H9 (cell line): ENCODE data around the gene PRTN3. TPM values are rescaled to one million over a fixed set of nuclear protein-coding genes. Genes with fewer than 3 reads are reported as not detected.
A peak's percentile ranks its signal among the peaks of the same experiment; 100 is the strongest.

Experiments
- DNase-seq: peaks from one replicate; pipeline ENCODE4 v3.0.0-alpha.2; 2017
- H2AFZ ChIP-seq: one replicate; pipeline ENCODE4 v1.6.1; 2013; ENCODE audit warnings: mild to moderate bottlenecking, low read length, control low read depth, moderate library complexity
- H2AK5ac ChIP-seq: 2 replicates; pipeline ENCODE4 v1.6.1; 2013; ENCODE audit warnings: low read length, control low read depth, mixed read lengths; ENCODE audit not compliant: insufficient read length
- H2BK120ac ChIP-seq: one replicate; pipeline ENCODE4 v1.6.1; 2013; ENCODE audit warnings: low read depth, mild to moderate bottlenecking, low read length, control low read depth, inconsistent platforms; ENCODE audit not compliant: poor library complexity, severe bottlenecking
- H2BK12ac ChIP-seq: 2 replicates; pipeline ENCODE4 v1.6.1; 2013; ENCODE audit warnings: low read length, control low read depth, mixed read lengths, low read depth; ENCODE audit not compliant: insufficient read length
- H2BK15ac ChIP-seq: 2 replicates; pipeline ENCODE4 v1.6.1; 2013; ENCODE audit warnings: low read depth, low read length, control low read depth
- H2BK20ac ChIP-seq: one replicate; pipeline ENCODE4 v1.6.1; 2013; ENCODE audit warnings: low read depth, mild to moderate bottlenecking, low read length, control low read depth, inconsistent platforms; ENCODE audit not compliant: poor library complexity, severe bottlenecking
- H2BK5ac ChIP-seq: 2 replicates; pipeline ENCODE4 v1.6.1; 2013; ENCODE audit warnings: low read length, control low read depth, mixed read lengths; ENCODE audit not compliant: insufficient read length
- H3K14ac ChIP-seq: 2 replicates; pipeline ENCODE4 v1.6.1; 2013; ENCODE audit warnings: low read length, control low read depth; ENCODE audit not compliant: insufficient read depth
- H3K18ac ChIP-seq: 2 replicates; pipeline ENCODE4 v1.6.1; 2013; ENCODE audit warnings: low read depth, mild to moderate bottlenecking, mixed read lengths, low read length, control low read depth; ENCODE audit not compliant: insufficient read length
- H3K23ac ChIP-seq: 2 replicates; pipeline ENCODE4 v1.6.1; 2013; ENCODE audit warnings: low read length, control low read depth, mixed read lengths, low read depth; ENCODE audit not compliant: insufficient read length
- H3K23me2 ChIP-seq: 2 replicates; pipeline ENCODE4 v1.6.1; 2013; ENCODE audit warnings: low read depth, mild to moderate bottlenecking, mixed read lengths, low read length, control low read depth; ENCODE audit not compliant: insufficient read length, poor library complexity, severe bottlenecking
- H3K27ac ChIP-seq: 2 replicates; pipeline ENCODE4 v1.5.1; 2013; ENCODE audit warnings: low read length, control low read depth, mixed read lengths, low read depth; ENCODE audit not compliant: insufficient read length
- H3K27me3 ChIP-seq: 2 replicates; pipeline ENCODE4 v1.6.1; 2013; ENCODE audit warnings: low read length, control low read depth, inconsistent platforms; ENCODE audit not compliant: insufficient read depth
- H3K4ac ChIP-seq: 2 replicates; pipeline ENCODE4 v1.6.1; 2013; ENCODE audit warnings: low read depth, mild to moderate bottlenecking, control low read depth, inconsistent platforms, low read length, moderate library complexity
- H3K4me1 ChIP-seq: 2 replicates; pipeline ENCODE4 v1.6.1; 2013; ENCODE audit warnings: low read length, control low read depth, inconsistent platforms; ENCODE audit not compliant: insufficient read depth
- H3K4me2 ChIP-seq: 2 replicates; pipeline ENCODE4 v1.6.1; 2013; ENCODE audit warnings: low read length, control low read depth, mixed read lengths; ENCODE audit not compliant: insufficient read length, insufficient read depth
- H3K56ac ChIP-seq: 2 replicates; pipeline ENCODE4 v1.6.1; 2013; ENCODE audit warnings: low read depth, mild to moderate bottlenecking, mixed read lengths, low read length, control low read depth; ENCODE audit not compliant: insufficient read length
- H3K79me1 ChIP-seq: 2 replicates; pipeline ENCODE4 v1.6.1; 2013; ENCODE audit warnings: low read depth, mild to moderate bottlenecking, moderate library complexity, low read length, control low read depth, inconsistent platforms; ENCODE audit not compliant: insufficient read depth, poor library complexity, severe bottlenecking
- H3K79me2 ChIP-seq: 2 replicates; pipeline ENCODE4 v1.6.1; 2013; ENCODE audit warnings: low read length, control low read depth, inconsistent platforms; ENCODE audit not compliant: insufficient read depth
- H3K9ac ChIP-seq: 2 replicates; pipeline ENCODE4 v1.6.1; 2013; ENCODE audit warnings: low read length, control low read depth, mixed read lengths; ENCODE audit not compliant: insufficient read length; ENCODE audit errors: extremely low read depth
- H3K9me3 ChIP-seq: one replicate; pipeline ENCODE4 v1.6.1; 2013; ENCODE audit warnings: low read depth, low read length, inconsistent platforms; ENCODE audit not compliant: control insufficient read depth
- H3T11ph ChIP-seq: one replicate; pipeline ENCODE4 v1.6.1; 2013; ENCODE audit warnings: mild to moderate bottlenecking, low read length, control low read depth, inconsistent platforms
- H4K20me1 ChIP-seq: one replicate; pipeline ENCODE4 v1.6.1; 2013; ENCODE audit not compliant: control insufficient read depth, insufficient read length, insufficient read depth
- H4K5ac ChIP-seq: 2 replicates; pipeline ENCODE4 v1.6.1; 2013; ENCODE audit warnings: low read depth, mild to moderate bottlenecking, mixed read lengths, low read length, control low read depth; ENCODE audit not compliant: insufficient read length
- H4K8ac ChIP-seq: replicated peaks from 2 replicates; pipeline ENCODE4 v1.6.1; 2013; ENCODE audit warnings: low read length, control low read depth, mixed read lengths, low read depth; ENCODE audit not compliant: insufficient read length
- H4K91ac ChIP-seq: 2 replicates; pipeline ENCODE4 v1.6.1; 2013; ENCODE audit warnings: low read depth, mild to moderate bottlenecking, moderate library complexity, mixed read lengths, low read length, control low read depth; ENCODE audit not compliant: insufficient read length
- H3K27ac Mint-ChIP-seq, 3 experiments: 2 replicates in 2 of 3; 3 replicates in 1 of 3; pipeline ENCODE4 v1.8.0; 2020 to 2021; ENCODE audit warnings: mixed read lengths in 3 of 3, mild to moderate bottlenecking in 1 of 3, moderate library complexity in 1 of 3
- H3K27me3 Mint-ChIP-seq: 2 replicates; pipeline ENCODE4 v1.8.0; 2021; ENCODE audit warnings: low read depth, mild to moderate bottlenecking, moderate library complexity, mixed read lengths
- H3K36me3 Mint-ChIP-seq, 3 experiments: 2 replicates in 2 of 3; 3 replicates in 1 of 3; pipeline ENCODE4 v1.8.0; 2020 to 2021; ENCODE audit warnings: low read depth in 3 of 3, mixed read lengths in 3 of 3; ENCODE audit not compliant: insufficient read depth in 1 of 3
- H3K4me1 Mint-ChIP-seq, 2 experiments: 2 replicates each; pipeline ENCODE4 v1.8.0; 2020; ENCODE audit warnings: mixed read lengths in 2 of 2
- H3K4me3 Mint-ChIP-seq, 2 experiments: 2 replicates in 1 of 2; 3 replicates in 1 of 2; pipeline ENCODE4 v1.8.0; 2020 to 2021; ENCODE audit warnings: mild to moderate bottlenecking in 2 of 2, mixed read lengths in 2 of 2, moderate library complexity in 1 of 2
- H3K9me3 Mint-ChIP-seq, 2 experiments: 2 replicates in 1 of 2; 3 replicates in 1 of 2; pipeline ENCODE4 v1.8.0; 2020; ENCODE audit warnings: mild to moderate bottlenecking in 2 of 2, mixed read lengths in 2 of 2, moderate library complexity in 1 of 2
- WGBS: extraction: QIAGEN DNeasy Blood & Tissue Kit; methylation state at CpG from one replicate; pipeline ENCODE4 v1.1.7; 2013; ENCODE audit warnings: missing lambda C conversion rate, low lambda C conversion rate, mixed read lengths; ENCODE audit not compliant: insufficient read length; ENCODE audit errors: extremely low coverage; 5-methylcytosine and 5-hydroxymethylcytosine counted together
- total RNA-seq: library from RNA; stranded (reverse); gene quantifications from 2 replicates; pipeline ENCODE4 v1.2.1, GENCODE V29; 2021
- TF ChIP-seq, protein P1 (sequence below): fragments of 200-600 bp; sonication (generic); conservative IDR thresholded peaks from 3 replicates; pipeline ENCODE4 v1.8.0; 2021; ENCODE audit warnings: antibody characterized with exemption, mild to moderate bottlenecking

Gene PRTN3
- total RNA-seq, 1 experiment from 2014 or later: 0.31 TPM

DNA sequence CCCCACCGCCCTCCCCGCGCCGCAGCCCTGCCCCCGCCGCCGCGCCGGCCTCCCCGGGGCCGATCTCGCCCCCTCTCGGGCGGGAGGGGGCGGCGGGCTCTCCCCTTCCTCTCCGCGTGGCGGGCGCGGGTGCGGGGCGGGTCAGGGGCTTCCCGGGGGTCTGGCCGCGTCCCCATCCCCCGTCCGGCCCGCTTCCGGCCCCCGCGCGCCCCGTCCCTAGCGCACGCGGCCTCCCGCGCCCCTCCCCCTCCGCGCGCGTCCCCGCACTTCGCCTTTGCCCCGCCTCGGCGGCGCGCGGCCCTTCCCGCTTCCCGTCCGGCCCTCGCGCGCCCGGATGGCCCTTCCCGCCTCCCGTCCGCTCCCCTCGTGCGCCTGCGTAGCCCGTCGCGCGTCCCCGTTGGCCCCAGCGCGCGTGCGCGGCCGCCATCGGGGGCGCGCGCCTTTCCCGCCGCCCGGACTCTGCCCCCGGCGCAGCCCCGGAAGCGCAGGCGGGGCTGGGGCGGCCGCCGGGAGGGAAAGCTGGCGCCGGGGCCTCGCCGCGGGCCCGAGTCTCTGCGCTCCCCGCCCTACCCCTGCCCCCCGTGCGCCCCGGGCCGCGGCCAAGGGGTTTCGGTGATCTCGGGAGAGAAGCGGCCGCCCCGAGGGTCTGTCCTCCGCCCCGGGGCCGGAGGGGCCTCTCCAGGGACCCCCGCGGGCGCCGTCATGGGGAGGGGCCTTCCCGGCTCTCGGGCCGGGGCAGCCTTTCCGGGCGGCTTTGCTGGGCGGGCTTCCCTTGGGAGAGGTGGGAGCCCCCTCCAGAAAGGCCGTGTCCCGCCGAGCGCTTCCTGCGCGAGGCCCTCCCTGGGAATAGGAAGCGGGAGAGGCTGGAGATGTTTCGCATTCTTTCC, 43.0 kb upstream of the PRTN3 start:
- peaks cover 4% of the 10 kb centered on the region for H4K20me1 ChIP-seq
- H3K4me1 ChIP-seq: no peaks in the 10 kb centered on the region; the same call in 1 of the 2 replicates
- no peaks in the 10 kb centered on the region for H3K27me3 Mint-ChIP-seq
- H2BK15ac ChIP-seq: no peak overlapping the region
- H4K5ac ChIP-seq: no peak overlapping the region
- no peak overlapping the region for H2BK120ac ChIP-seq
- peaks cover 46% of the 10 kb centered on the region for H3K79me2 ChIP-seq
- TF ChIP-seq, protein P1, sequence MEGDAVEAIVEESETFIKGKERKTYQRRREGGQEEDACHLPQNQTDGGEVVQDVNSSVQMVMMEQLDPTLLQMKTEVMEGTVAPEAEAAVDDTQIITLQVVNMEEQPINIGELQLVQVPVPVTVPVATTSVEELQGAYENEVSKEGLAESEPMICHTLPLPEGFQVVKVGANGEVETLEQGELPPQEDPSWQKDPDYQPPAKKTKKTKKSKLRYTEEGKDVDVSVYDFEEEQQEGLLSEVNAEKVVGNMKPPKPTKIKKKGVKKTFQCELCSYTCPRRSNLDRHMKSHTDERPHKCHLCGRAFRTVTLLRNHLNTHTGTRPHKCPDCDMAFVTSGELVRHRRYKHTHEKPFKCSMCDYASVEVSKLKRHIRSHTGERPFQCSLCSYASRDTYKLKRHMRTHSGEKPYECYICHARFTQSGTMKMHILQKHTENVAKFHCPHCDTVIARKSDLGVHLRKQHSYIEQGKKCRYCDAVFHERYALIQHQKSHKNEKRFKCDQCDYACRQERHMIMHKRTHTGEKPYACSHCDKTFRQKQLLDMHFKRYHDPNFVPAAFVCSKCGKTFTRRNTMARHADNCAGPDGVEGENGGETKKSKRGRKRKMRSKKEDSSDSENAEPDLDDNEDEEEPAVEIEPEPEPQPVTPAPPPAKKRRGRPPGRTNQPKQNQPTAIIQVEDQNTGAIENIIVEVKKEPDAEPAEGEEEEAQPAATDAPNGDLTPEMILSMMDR: no peak
- no peak overlapping the region for H2AK5ac ChIP-seq
- no peak overlapping the region for H2BK5ac ChIP-seq
- H2BK20ac ChIP-seq: no peak overlapping the region
- peak; percentile 75 for DNase-seq
- peaks cover 3% of the 10 kb centered on the region for H3K79me1 ChIP-seq
- H3K23ac ChIP-seq: no peak overlapping the region
- peaks cover 25 to 36% of the 10 kb centered on the region in 2 experiments for H3K4me1 Mint-ChIP-seq
- H3T11ph ChIP-seq: no peak overlapping the region
- H3K23me2 ChIP-seq: peaks cover 9% of the 10 kb centered on the region
- H3K9ac ChIP-seq: peak overlapping the region; percentile 95
- no CpG with 5 or more reads among the region's 129 CpGs for WGBS
- peak overlapping the region; percentile 94 to 98 (median 95); a peak in 6 of 7 replicates for H3K27ac Mint-ChIP-seq
- no peak overlapping the region for H3K27ac ChIP-seq
- no peak overlapping the region for H3K4ac ChIP-seq
- H2BK12ac ChIP-seq: no peak overlapping the region
- H3K56ac ChIP-seq: no peak overlapping the region
- H3K27me3 ChIP-seq: no peaks in the 10 kb centered on the region
- peak overlapping the region; percentile 31 for H3K18ac ChIP-seq
- H3K9me3 Mint-ChIP-seq: no peaks in the 10 kb centered on the region; a peak in 1 of 5 replicates
- peak overlapping the region; percentile 91 to 93 for H3K4me3 Mint-ChIP-seq
- H2AFZ ChIP-seq: no peak overlapping the region
- no peak overlapping the region for H4K91ac ChIP-seq
- H4K8ac ChIP-seq: no peak overlapping the region
- peak overlapping the region; percentile 89 for H3K4me2 ChIP-seq
- peak overlapping the region; percentile 77 for H3K14ac ChIP-seq
- no peaks in the 10 kb centered on the region for H3K9me3 ChIP-seq
- H3K36me3 Mint-ChIP-seq: peaks cover 28 to 41% (median 40%) of the 10 kb centered on the region in 3 experiments; a peak in 6 of 7 replicates
